Measurements from ENCODE around the gene CRY2. TPM values are rescaled to one million over a fixed set of nuclear protein-coding genes. Genes with fewer than 3 reads are reported as not detected.
A peak's percentile ranks its signal among the peaks of the same experiment; 100 is the strongest.

CRY2 gene
- polyA plus RNA-seq, 1 experiment = 16.7 TPM

DNA sequence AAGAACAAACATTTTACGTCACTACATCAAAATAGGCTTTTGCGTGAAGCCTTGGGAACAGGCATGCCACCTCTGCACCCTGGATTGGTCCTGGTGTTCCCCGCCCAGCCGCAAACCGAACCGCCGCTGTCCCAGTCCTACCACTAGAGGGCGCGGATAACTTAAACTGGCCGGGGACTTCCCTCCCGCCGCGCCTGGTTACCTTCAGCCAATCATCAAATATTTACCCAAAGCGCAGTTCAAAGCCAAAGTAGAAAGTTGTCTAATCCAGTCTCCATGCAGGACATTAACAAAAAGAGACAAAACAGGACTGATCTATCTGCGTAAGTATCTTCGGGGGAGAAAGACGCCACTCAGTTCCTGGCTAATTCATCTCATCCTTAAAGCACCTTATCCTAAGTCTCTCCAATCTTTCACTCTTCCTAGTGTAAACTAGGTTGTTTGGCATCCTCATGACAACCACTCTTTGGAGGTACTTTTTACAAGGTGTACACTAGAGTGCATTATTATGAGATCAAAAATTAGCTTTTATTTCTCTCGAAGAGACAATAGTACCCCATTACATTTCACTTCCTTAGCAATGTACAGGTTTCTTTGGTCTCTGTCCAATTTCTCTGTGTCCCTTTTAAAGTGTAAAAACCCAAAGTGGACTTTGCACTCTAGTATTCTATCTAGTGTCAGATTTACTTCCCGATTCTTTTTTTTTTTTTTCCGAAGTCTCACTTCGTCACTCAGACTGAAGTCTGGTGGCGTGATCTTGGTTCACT is 3.9 kb upstream of the CRY2 start:
- TF ChIP-seq, protein P1, sequence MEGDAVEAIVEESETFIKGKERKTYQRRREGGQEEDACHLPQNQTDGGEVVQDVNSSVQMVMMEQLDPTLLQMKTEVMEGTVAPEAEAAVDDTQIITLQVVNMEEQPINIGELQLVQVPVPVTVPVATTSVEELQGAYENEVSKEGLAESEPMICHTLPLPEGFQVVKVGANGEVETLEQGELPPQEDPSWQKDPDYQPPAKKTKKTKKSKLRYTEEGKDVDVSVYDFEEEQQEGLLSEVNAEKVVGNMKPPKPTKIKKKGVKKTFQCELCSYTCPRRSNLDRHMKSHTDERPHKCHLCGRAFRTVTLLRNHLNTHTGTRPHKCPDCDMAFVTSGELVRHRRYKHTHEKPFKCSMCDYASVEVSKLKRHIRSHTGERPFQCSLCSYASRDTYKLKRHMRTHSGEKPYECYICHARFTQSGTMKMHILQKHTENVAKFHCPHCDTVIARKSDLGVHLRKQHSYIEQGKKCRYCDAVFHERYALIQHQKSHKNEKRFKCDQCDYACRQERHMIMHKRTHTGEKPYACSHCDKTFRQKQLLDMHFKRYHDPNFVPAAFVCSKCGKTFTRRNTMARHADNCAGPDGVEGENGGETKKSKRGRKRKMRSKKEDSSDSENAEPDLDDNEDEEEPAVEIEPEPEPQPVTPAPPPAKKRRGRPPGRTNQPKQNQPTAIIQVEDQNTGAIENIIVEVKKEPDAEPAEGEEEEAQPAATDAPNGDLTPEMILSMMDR (IDR thresholded peaks at IDR 0.05; ENCODE audit: insufficient read depth, low read depth, low read length) = peak; percentile 96
- no peak for DNase-seq (ENCODE audit: low read depth)
- H3K4me3 ChIP-seq (ENCODE audit: low read depth, low read length) = no peak overlapping the region
- ChIA-PET CTCF (interaction anchor here (0.7 to 2.0 kb wide), 18 partner anchors 9 to 794 kb away, joined by 3 to 12 read pairs (median 6); no protein-coding TSS in a partner anchor), POLR2A (interaction anchor here (0.7 kb wide), 1 partner anchor 74 kb away, joined by 3 read pairs; the partner anchor contains the start of gene PEX16)
- H3K36me3 ChIP-seq (ENCODE audit: control insufficient read depth, insufficient read depth, low read length) = no peaks in the 10 kb centered on the region
- H3K27me3 ChIP-seq (ENCODE audit: control insufficient read depth, insufficient read depth, low read length) = no peaks in the 10 kb centered on the region

GRCh38 chr11:45844822-45845578 is 2.3 kb upstream of the CRY2 start:
- Histone ChIP-seq H3K27me3 (ENCODE audit: control insufficient read depth, insufficient read depth, low read length) (no peaks in the 10 kb centered on the region), H3K36me3 (ENCODE audit: control insufficient read depth, insufficient read depth, low read length) (no peaks in the 10 kb centered on the region), H3K4me3 (ENCODE audit: low read depth, low read length) (no peak overlapping the region)
- ChIA-PET POLR2A (no interaction called here), CTCF (interaction anchor here (1.3 to 2.6 kb wide), 4 partner anchors 12 to 38 kb away, joined by 3 to 11 read pairs (median 8); no protein-coding TSS in a partner anchor)
- no peak for DNase-seq (ENCODE audit: low read depth)
- TF ChIP-seq, protein P1 (IDR thresholded peaks at IDR 0.05; ENCODE audit: insufficient read depth, low read depth, low read length) = no peak

DNA sequence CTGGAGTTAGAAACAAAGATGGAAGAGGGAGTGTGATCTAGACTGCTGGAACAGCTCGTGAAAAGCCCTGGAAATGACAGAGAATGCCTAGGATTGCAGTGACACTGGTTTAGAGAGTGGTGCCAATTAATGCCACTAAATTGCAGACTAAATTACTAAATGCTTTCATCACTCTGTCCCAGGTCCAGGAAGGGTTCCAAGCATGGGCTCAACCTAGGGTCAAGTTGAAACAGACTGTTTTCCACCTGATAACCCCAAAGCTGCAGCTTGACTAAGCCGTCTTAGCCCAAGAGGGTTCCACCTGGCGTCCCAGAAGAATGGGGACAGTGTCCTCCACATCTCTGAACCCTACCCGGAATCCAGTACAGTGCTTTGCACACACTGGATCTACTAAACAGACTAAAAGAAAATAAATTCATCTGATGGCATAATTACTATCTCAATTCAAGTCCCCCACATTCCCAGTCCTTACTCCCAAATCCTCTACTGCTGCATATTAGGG is 1.1 kb upstream of the CRY2 start:
- Histone ChIP-seq H3K36me3 (ENCODE audit: control insufficient read depth, insufficient read depth, low read length) (no peaks in the 10 kb centered on the region), H3K27me3 (ENCODE audit: control insufficient read depth, insufficient read depth, low read length) (no peaks in the 10 kb centered on the region), H3K4me3 (ENCODE audit: low read depth, low read length) (no peak overlapping the region)
- ChIA-PET POLR2A (interaction anchor here (1.0 to 1.4 kb wide), 2 partner anchors 12 to 14 kb away, joined by 4 read pairs; no protein-coding TSS in a partner anchor), CTCF (interaction anchor here (1.0 to 2.6 kb wide), 8 partner anchors 10 to 74 kb away, joined by 3 to 11 read pairs (median 4); partner anchors contain the start of gene SLC35C1)
- no peak for DNase-seq (ENCODE audit: low read depth)
- TF ChIP-seq, protein P1 (IDR thresholded peaks at IDR 0.05; ENCODE audit: insufficient read depth, low read depth, low read length) = no peak

DNA sequence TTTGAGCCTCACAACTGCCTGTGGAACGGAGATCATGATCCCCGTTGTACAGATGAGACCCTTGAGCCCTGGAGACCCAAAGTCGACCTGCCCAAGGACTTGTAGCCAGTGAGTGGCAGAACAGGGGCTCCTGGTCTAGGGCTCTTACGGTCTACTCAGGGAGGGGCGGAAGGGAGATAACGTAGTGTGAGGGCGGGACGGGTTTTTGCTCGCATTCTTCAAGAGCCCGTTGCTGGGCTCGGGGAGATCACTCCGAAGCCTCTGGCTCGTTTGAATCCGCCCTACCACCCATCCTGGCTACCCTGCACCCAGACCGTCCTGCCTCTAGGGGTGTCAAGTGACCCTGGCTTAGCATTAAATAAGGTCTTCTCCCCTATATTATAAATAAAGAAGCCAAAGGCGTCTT is 639 bp downstream of the CRY2 start:
- CTCF ChIA-PET = interaction anchor here (1.2 to 1.5 kb wide), 2 partner anchors 30 to 51 kb away, joined by 3 to 4 read pairs; no protein-coding TSS in a partner anchor
- DNase-seq (ENCODE audit: low read depth) = no peak
- POLR2A ChIA-PET = no interaction called here
- TF ChIP-seq, protein P1 (IDR thresholded peaks at IDR 0.05; ENCODE audit: insufficient read depth, low read depth, low read length) = peak; percentile 36
- H3K27me3 ChIP-seq (ENCODE audit: control insufficient read depth, insufficient read depth, low read length) = no peaks in the 10 kb centered on the region
- H3K4me3 ChIP-seq (ENCODE audit: low read depth, low read length) = peak overlapping the region; percentile 93
- H3K36me3 ChIP-seq (ENCODE audit: control insufficient read depth, insufficient read depth, low read length) = no peaks in the 10 kb centered on the region

DNA sequence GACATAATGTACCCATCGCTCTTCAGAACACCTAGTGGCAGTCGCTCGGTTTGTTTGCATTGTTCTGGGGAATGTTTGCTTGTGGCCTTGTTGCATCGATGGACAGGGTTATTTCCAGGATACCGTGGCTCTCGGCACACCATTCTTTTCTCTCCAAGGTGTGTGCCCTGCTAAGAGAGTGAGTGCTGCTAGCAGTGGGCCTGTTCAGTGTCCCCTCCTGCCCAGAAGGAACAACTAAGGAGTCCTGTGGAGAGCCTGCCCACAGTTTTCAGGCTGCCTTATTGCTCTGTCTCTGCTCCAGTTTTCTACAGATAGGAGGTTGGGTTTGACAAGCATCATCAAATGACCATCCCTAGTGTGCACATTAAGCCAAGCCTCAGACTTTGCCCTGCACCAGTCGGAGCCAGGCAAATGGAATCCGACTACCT is 1.4 kb downstream of the CRY2 start:
- POLR2A ChIA-PET = no interaction called here
- H3K27me3 ChIP-seq (ENCODE audit: control insufficient read depth, insufficient read depth, low read length) = no peaks in the 10 kb centered on the region
- peak overlapping the region; percentile 93 for H3K4me3 ChIP-seq (ENCODE audit: low read depth, low read length)
- no peak for DNase-seq (ENCODE audit: low read depth)
- CTCF ChIA-PET = no interaction called here
- TF ChIP-seq, protein P1 (IDR thresholded peaks at IDR 0.05; ENCODE audit: insufficient read depth, low read depth, low read length) = no peak
- no peaks in the 10 kb centered on the region for H3K36me3 ChIP-seq (ENCODE audit: control insufficient read depth, insufficient read depth, low read length)

Data from BJ (cell line).